HCT116 (cell line): Measurements from ENCODE around the gene IMMP2L. TPM values are rescaled to one million over a fixed set of nuclear protein-coding genes. Genes with fewer than 3 reads are reported as not detected.

Experiments
- ATAC-seq: fragments of 200-7000 bp; cut with Tn5 transposase; 2 replicates; pipeline ENCODE4 v1.9.1; 2020; ENCODE audit warnings: mild to moderate bottlenecking, moderate library complexity
- BruUV-seq: library from RNA; stranded (reverse); fragments of 400-500 nt; replicated peaks from 2 replicates; lab custom pipeline; 2021; lab: Mats Ljungman, UMichigan
- CTCF ChIA-PET: fragments of 300-600 bp; sonication (Branson Sonifier 250); formaldehyde crosslinking; loops from one replicate; lab custom pipeline; 2021; ENCODE audit warnings: antibody characterized with exemption; lab: Charles Lee
- POLR2A ChIA-PET: fragments of 300-600, 350-600 bp; sonication (Branson Sonifier 250); formaldehyde crosslinking; loops from one replicate; lab custom pipeline; 2021; ENCODE audit warnings: antibody characterized with exemption; lab: Charles Lee
- RAD21 ChIA-PET, 2 experiments: fragments of 300-600 bp; sonication (Branson Sonifier 250); formaldehyde crosslinking; loops; one replicate each; lab custom pipeline; 2023; ENCODE audit warnings: low total read pairs in 2 of 2; ENCODE audit not compliant: uncharacterized antibody in 2 of 2, unreplicated experiment in 2 of 2, low non-redundant PET in 1 of 2; lab: Charles Lee
- DNase-seq: peaks from one replicate; pipeline ENCODE4 v3.0.0-alpha.2; 2010; ENCODE audit warnings: low read depth, low spot score
- H2AFZ ChIP-seq: fragments of 200-600 bp; shearing (Covaris generic), sonication (generic); 2 replicates; pipeline ENCODE4 v1.6.1; 2017; ENCODE audit warnings: low read depth, mixed run types, mixed read lengths, antibody characterized with exemption, low read length; ENCODE audit not compliant: poor library complexity, severe bottlenecking
- H3K27ac ChIP-seq: 2 replicates; pipeline ENCODE4 v1.5.1; 2012; ENCODE audit warnings: low read depth, low read length
- H3K27me3 ChIP-seq: fragments of 200-600 bp; sonication (generic); 2 replicates; pipeline ENCODE4 v1.6.1; 2016; ENCODE audit warnings: mixed run types, low read length, mixed read lengths; ENCODE audit not compliant: insufficient read depth
- H3K36me3 ChIP-seq, 2 experiments: fragments of 200-500 bp in 1 of 2; fragments of 200-600 bp in 1 of 2; sonication (Bioruptor generic) in 1 of 2; sonication (generic) in 1 of 2; 2 replicates each; pipeline versions ENCODE4 v1.5.1 to v1.6.1; 2014 to 2016; ENCODE audit warnings: low read length in 2 of 2, inconsistent platforms in 1 of 2, mixed read lengths in 1 of 2, mixed run types in 1 of 2; ENCODE audit not compliant: insufficient read depth in 2 of 2, control insufficient read depth in 1 of 2
- H3K4me1 ChIP-seq, 2 experiments: fragments of 200-600 bp in 1 of 2; sonication (generic) in 1 of 2; 2 replicates each; pipeline versions ENCODE4 v1.5.1 to v1.6.1; 2012 to 2017; ENCODE audit warnings: low read length in 2 of 2, inconsistent platforms in 1 of 2, mild to moderate bottlenecking in 1 of 2, mixed read lengths in 1 of 2, mixed run types in 1 of 2, moderate library complexity in 1 of 2; ENCODE audit not compliant: insufficient read depth in 2 of 2, control insufficient read depth in 1 of 2
- H3K4me2 ChIP-seq: fragments of 200-600 bp; sonication (generic); 2 replicates; pipeline ENCODE4 v1.6.1; 2017; ENCODE audit warnings: mixed run types, low read length, mixed read lengths
- H3K4me3 ChIP-seq, 2 experiments: fragments of 200-600 bp in 1 of 2; sonication (generic) in 1 of 2; replicated peaks in 1 of 2; 2 replicates each; pipeline ENCODE4 v1.5.1; 2011 to 2016; ENCODE audit warnings: low read length in 2 of 2, control low read depth in 1 of 2, low read depth in 1 of 2, mild to moderate bottlenecking in 1 of 2, mixed read lengths in 1 of 2, mixed run types in 1 of 2
- H3K79me2 ChIP-seq: fragments of 200-600 bp; sonication (generic); 2 replicates; pipeline ENCODE4 v1.6.1; 2017; ENCODE audit warnings: mild to moderate bottlenecking, mixed run types, low read length, moderate library complexity, mixed read lengths; ENCODE audit not compliant: insufficient read depth
- H3K9ac ChIP-seq: fragments of 200-600 bp; sonication (generic); 2 replicates; pipeline ENCODE4 v1.6.1; 2016; ENCODE audit warnings: low read length, mixed read lengths
- H3K9me2 ChIP-seq: fragments of 200-600 bp; sonication (generic), shearing (Covaris generic); 2 replicates; pipeline ENCODE4 v1.6.1; 2017; ENCODE audit warnings: mixed run types, mild to moderate bottlenecking, moderate library complexity; ENCODE audit not compliant: insufficient read depth
- H3K9me3 ChIP-seq, 2 experiments: fragments of 200-500 bp in 1 of 2; fragments of 200-600 bp in 1 of 2; sonication (Bioruptor generic) in 1 of 2; sonication (generic) in 1 of 2; 2 replicates each; pipeline ENCODE4 v1.6.1; 2014 to 2017; ENCODE audit warnings: low read length in 2 of 2, mixed read lengths in 2 of 2, inconsistent platforms in 1 of 2, low read depth in 1 of 2, mild to moderate bottlenecking in 1 of 2, mixed run types in 1 of 2, moderate library complexity in 1 of 2; ENCODE audit not compliant: control insufficient read depth in 1 of 2, insufficient read depth in 1 of 2
- H4K20me1 ChIP-seq: fragments of 200-600 bp; sonication (generic), shearing (Covaris generic); 2 replicates; pipeline ENCODE4 v1.6.1; 2017; ENCODE audit warnings: mixed run types, mild to moderate bottlenecking, moderate library complexity; ENCODE audit not compliant: insufficient read depth
- ATF3 ChIP-seq: IDR thresholded peaks from 2 replicates; pipeline ENCODE4 v1.6.1; 2012
- CBX3 ChIP-seq: IDR thresholded peaks from 2 replicates; pipeline ENCODE4 v1.6.1; 2012; ENCODE audit warnings: low read depth
- CEBPB ChIP-seq: IDR thresholded peaks from 2 replicates; pipeline ENCODE4 v1.6.1; 2012; ENCODE audit warnings: low read depth
- CTCF ChIP-seq, 3 experiments: fragments of 200-600 bp in 1 of 3; sonication (generic) in 1 of 3; IDR thresholded peaks in 2 of 3; conservative IDR thresholded peaks in 1 of 3; 2 replicates each; pipeline ENCODE4 v1.5.1; 2012 to 2017; ENCODE audit warnings: low read depth in 2 of 3, low read length in 2 of 3, antibody characterized with exemption in 1 of 3, borderline replicate concordance in 1 of 3, control low read depth in 1 of 3, mild to moderate bottlenecking in 1 of 3, mixed read lengths in 1 of 3, mixed run types in 1 of 3, moderate library complexity in 1 of 3; ENCODE audit not compliant: insufficient read depth in 1 of 3
- ELF1 ChIP-seq: IDR thresholded peaks from 2 replicates; pipeline ENCODE4 v1.6.1; 2012; ENCODE audit warnings: low read depth, borderline replicate concordance
- EZH2 ChIP-seq: fragments of 200-600 bp; sonication (generic); IDR thresholded peaks from 2 replicates; pipeline ENCODE4 v1.6.1; 2017; ENCODE audit warnings: antibody characterized with exemption, mixed run types
- EZH2phosphoT487 ChIP-seq: fragments of 200-600 bp; IDR thresholded peaks from 2 replicates; pipeline ENCODE4 v1.6.1; 2018; ENCODE audit warnings: antibody characterized with exemption, borderline replicate concordance
- JUND ChIP-seq: IDR thresholded peaks from 2 replicates; pipeline ENCODE4 v1.6.1; 2012
- RAD21 ChIP-seq: IDR thresholded peaks from 2 replicates; pipeline ENCODE4 v1.6.1; 2012; ENCODE audit warnings: low read depth, mild to moderate bottlenecking
- SIN3A ChIP-seq: IDR thresholded peaks from 2 replicates; pipeline ENCODE4 v1.6.1; 2012; ENCODE audit warnings: low read depth
- SP1 ChIP-seq: IDR thresholded peaks from 2 replicates; pipeline ENCODE4 v1.6.1; 2012; ENCODE audit warnings: low read depth
- YY1 ChIP-seq: IDR thresholded peaks from 2 replicates; pipeline ENCODE4 v1.6.1; 2011; ENCODE audit warnings: low read length, low read depth, moderate library complexity, mild to moderate bottlenecking; ENCODE audit not compliant: insufficient replicate concordance; ENCODE audit errors: extremely low read depth
- ZNF274 ChIP-seq: fragments of 200-500 bp; sonication (Bioruptor generic); IDR thresholded peaks from 2 replicates; pipeline ENCODE4 v1.6.1; 2014; ENCODE audit warnings: mild to moderate bottlenecking, low read depth, low read length, inconsistent platforms
- intact Hi-C: fragments of 100-400 bp; cut with micrococcal nuclease; formaldehyde crosslinking; loops from 2 replicates; pipeline ENCODE4 v1.10.0; 2022
- total RNA-seq: library from RNA; stranded (reverse); gene quantifications from one replicate; pipeline ENCODE4 v1.2.1, GENCODE V29; 2021; ENCODE audit not compliant: unreplicated experiment
- TF ChIP-seq, protein P1 (sequence below): IDR thresholded peaks from 2 replicates; pipeline ENCODE4 v1.6.1; 2011; ENCODE audit warnings: mild to moderate bottlenecking, low read length, moderate library complexity; ENCODE audit not compliant: insufficient replicate concordance; ENCODE audit errors: extremely low read depth

Gene IMMP2L
- total RNA-seq, 1 experiment from 2014 or later: 21.1 TPM

GRCh38 chr7:110813986-110814385 is 748.3 kb downstream of the IMMP2L start:
- TF ChIP-seq CTCF (IDR thresholded peaks at IDR 0.05 in 2 of 3, conservative IDR thresholded peaks at IDR 0.05 in 1 of 3; ENCODE audit: borderline replicate concordance in 1 of 3, insufficient read depth in 1 of 3, low read depth in 2 of 3, low read length in 2 of 3) (no peak), YY1 (no peak), ATF3 (no peak), SIN3A (no peak), EZH2phosphoT487 (no peak), SP1 (no peak), JUND (no peak), CEBPB (no peak), ELF1 (no peak), ZNF274 (no peak), EZH2 (no peak), RAD21 (no peak), CBX3 (no peak)
- TF ChIP-seq, protein P1, sequence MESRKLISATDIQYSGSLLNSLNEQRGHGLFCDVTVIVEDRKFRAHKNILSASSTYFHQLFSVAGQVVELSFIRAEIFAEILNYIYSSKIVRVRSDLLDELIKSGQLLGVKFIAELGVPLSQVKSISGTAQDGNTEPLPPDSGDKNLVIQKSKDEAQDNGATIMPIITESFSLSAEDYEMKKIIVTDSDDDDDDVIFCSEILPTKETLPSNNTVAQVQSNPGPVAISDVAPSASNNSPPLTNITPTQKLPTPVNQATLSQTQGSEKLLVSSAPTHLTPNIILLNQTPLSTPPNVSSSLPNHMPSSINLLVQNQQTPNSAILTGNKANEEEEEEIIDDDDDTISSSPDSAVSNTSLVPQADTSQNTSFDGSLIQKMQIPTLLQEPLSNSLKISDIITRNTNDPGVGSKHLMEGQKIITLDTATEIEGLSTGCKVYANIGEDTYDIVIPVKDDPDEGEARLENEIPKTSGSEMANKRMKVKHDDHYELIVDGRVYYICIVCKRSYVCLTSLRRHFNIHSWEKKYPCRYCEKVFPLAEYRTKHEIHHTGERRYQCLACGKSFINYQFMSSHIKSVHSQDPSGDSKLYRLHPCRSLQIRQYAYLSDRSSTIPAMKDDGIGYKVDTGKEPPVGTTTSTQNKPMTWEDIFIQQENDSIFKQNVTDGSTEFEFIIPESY: no peak
- Histone ChIP-seq H3K4me3 (no peak overlapping the region), H3K4me1 (no peaks in the 10 kb centered on the region), H4K20me1 (no peaks in the 10 kb centered on the region), H3K79me2 (no peaks in the 10 kb centered on the region), H2AFZ (no peak overlapping the region), H3K27me3 (no peaks in the 10 kb centered on the region), H3K4me2 (no peak overlapping the region), H3K36me3 (no peaks in the 10 kb centered on the region), H3K9ac (no peak overlapping the region), H3K9me3 (no peaks in the 10 kb centered on the region), H3K9me2 (no peaks in the 10 kb centered on the region), H3K27ac (no peak overlapping the region)
- intact Hi-C loops: no loop called here
- ChIA-PET RAD21 (no interaction called here), CTCF (no interaction called here), POLR2A (no interaction called here)
- ATAC-seq (no peak), DNase-seq (no peak)
- no TSS peak for BruUV-seq
